ENCODE measurements around the gene HPSE.
"Not testable (repeated sequence)": the region's sequence is repeated elsewhere in the genome, so short reads cannot be mapped to it uniquely, and the experiment has no call there.

The HPSE gene

GRCh38 chr4:83331956-83332355, 2.7 kb downstream of the HPSE start:
- DNase-seq (ENCODE audit: low read depth in 2 of 2) = no peak

GRCh38 chr4:83329521-83330110, 5.0 kb downstream of the HPSE start:
- DNase-seq (ENCODE audit: low read depth in 2 of 2) = no peak

- no peak for DNase-seq (ENCODE audit: low read depth in 2 of 2)
Measured at GRCh38 chr4:83328521-83329187, 6.0 kb downstream of the HPSE start.

DNA sequence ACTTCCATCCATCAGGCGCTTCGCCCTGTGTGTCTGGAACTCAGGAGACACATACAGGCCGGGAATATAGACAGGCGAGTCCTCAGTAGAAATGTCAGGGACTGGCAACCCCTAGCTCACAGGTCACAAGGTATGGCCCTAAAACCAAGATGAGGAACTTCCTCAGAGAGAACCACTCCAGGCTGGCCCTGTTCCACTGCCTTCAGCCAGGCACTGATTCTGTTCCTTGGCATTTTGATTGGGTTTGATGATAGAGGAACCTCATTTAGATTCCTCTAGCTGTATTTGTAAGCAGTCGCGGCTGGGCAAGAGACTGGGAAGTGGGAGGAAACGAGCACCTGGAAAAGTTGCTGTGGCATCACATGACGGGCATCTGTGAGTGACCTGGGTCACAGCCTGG, 8.1 kb downstream of the HPSE start:
- DNase-seq (ENCODE audit: low read depth in 2 of 2) = no peak

- not testable (repeated sequence) for DNase-seq (ENCODE audit: low read depth in 2 of 2)
Measured at GRCh38 chr4:83325306-83325705, 9.3 kb downstream of the HPSE start.

DNA sequence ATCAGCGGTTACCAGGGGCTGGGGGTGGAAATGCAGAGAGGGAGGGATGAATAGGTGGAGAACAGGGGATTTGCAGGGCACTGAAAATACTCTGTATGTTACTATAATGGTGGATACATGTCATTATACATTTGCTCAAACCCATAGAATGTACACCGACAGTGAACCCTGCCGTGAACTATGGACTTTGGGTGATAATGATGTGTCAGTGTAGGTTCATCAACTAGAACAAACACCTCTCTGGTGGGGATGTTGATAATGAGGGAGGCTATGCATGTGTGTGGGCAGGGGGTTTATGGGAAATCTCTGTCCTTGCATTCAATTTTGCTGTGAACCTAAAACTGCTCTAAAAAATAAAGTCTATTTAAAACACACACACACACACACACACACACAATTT, 11.5 kb downstream of the HPSE start:
- DNase-seq (ENCODE audit: low read depth in 2 of 2) = no peak

- peak in 1 of 2 donors; percentile 15 for DNase-seq (ENCODE audit: low read depth in 2 of 2)
Measured at GRCh38 chr4:83320548-83320947, 14.1 kb downstream of the HPSE start.

- DNase-seq (ENCODE audit: low read depth in 2 of 2) = no peak
Measured at GRCh38 chr4:83318666-83319065, 16.0 kb downstream of the HPSE start.

DNA sequence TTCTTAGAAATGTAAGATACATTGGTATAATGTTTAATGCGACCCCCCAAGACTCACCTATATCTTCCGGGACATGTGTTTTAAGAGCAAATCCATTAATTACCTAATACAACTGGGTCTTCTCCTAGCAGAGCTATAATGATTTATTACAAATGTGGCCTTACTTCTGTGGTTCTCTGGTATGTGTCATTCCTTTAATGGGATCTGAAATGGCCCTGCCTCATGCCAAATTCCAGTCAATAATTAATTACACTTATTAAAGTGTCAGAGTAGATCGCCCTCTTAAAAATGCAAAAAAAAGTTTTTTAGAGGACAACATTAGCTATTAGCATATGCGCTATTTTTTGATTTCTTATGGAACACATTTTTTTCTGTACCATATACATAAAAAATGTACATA, 17.0 kb downstream of the HPSE start:
- no peak for DNase-seq (ENCODE audit: low read depth in 2 of 2)

GRCh38 chr4:83316459-83317165, 18.0 kb downstream of the HPSE start:
- DNase-seq (ENCODE audit: low read depth in 2 of 2) = no peak

GRCh38 chr4:83315341-83315870, 19.2 kb downstream of the HPSE start:
- no peak for DNase-seq (ENCODE audit: low read depth in 2 of 2)

- DNase-seq (ENCODE audit: low read depth in 2 of 2) = no peak
Measured at GRCh38 chr4:83308672-83309071, 26.0 kb downstream of the HPSE start.

DNA sequence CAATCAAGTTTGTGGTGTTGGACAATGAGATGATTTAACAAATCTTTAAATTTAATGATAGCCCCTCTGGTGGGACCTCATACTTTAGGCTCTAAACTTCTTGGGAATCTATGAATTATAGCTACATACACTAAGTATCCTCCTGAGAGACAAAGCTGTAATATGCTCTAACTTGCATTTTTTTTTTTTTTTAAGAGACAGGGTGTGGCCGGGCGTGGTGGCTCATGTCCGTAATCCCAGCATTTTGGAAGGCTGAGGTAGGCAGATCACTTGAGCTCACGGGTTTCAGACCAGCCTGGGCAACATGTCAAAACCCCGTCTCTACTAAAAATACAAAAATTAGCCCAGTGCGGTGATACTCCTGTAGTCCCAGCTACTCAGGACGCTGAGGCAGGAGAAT, 26.7 kb downstream of the HPSE start:
- no peak for DNase-seq (ENCODE audit: low read depth in 2 of 2)

- no peak for DNase-seq (ENCODE audit: low read depth in 2 of 2)
Measured at GRCh38 chr4:83305187-83305586, 29.5 kb downstream of the HPSE start.

- no peak for DNase-seq (ENCODE audit: low read depth in 2 of 2)
Measured at GRCh38 chr4:83297548-83298260, 36.9 kb downstream of the HPSE start.

DNA sequence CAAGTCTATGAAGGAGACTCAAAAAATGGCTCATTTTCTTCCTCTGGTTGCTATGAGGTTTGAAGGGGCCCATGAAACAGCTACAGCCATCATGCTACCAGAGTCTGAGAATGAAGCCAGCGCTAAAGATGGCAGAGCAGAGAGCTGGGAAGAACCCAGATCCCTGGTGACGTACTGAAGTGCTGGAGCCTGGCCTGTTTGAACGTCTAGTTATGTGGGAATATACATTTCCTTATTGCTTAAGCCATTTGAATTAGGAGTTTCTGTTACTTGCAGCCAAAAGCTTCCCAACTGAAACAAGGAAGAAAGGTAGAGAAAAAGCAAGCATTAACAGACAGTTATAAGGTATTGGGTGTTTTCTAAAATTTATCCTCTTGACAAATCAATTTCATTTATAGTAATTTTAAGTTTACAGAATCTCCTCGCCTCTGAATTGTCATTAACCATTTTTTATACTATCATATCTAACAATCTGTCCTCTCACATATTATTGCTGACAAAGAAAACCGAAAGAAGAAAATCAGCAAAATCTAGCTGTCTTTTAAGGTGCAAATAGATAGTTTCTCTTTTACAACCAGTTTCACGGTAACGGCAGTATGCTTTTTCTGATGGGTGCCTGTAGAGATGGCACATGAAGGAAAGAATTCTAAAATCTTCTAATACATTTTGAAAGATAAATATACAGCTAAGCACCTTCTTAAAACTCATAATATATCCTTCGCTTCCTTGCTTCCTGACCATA, 41.2 kb downstream of the HPSE start:
- no peak for DNase-seq (ENCODE audit: low read depth in 2 of 2)

- DNase-seq (ENCODE audit: low read depth in 2 of 2) = not testable (repeated sequence)
Measured at GRCh38 chr4:83290059-83290774, 44.4 kb downstream of the HPSE start.

DNA sequence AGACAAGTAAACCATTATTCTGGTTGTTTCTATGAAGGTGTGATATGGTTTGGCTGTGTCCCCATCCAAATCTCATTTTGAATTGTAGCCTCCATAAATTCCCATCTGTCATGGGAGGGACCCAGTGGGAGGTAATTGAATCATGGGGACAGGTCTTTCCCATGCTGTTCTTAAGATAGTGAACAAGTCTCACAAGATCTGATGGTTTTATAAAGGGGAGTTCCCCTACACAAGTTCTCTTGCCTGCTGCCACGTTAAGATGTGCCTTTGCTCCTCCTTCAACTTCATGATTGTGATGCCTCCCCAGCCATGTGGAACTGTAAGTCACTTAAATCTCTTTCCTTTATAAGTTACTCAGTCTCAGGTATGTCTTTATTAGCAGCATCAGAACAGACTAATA, 46.3 kb downstream of the HPSE start:
- DNase-seq (ENCODE audit: low read depth in 2 of 2) = not testable (repeated sequence)

DNA sequence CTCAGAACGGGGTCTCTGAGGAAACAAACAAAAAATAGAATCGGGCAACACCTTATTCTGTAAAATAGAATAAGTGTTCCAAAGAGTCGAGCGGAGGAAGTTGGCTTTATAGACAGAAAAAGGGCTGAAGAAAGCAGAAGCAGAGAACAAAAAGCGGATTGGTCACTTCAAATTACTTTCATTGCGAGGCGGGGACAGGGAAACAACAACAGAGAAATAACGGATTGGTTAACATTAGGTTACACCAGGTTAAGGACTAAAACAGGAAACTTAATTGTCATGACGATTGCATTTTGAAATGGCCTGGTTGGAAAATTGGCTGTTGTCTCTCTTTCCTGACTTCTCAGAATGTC, 49.6 kb downstream of the HPSE start:
- DNase-seq (ENCODE audit: low read depth in 2 of 2) = no peak

DNA sequence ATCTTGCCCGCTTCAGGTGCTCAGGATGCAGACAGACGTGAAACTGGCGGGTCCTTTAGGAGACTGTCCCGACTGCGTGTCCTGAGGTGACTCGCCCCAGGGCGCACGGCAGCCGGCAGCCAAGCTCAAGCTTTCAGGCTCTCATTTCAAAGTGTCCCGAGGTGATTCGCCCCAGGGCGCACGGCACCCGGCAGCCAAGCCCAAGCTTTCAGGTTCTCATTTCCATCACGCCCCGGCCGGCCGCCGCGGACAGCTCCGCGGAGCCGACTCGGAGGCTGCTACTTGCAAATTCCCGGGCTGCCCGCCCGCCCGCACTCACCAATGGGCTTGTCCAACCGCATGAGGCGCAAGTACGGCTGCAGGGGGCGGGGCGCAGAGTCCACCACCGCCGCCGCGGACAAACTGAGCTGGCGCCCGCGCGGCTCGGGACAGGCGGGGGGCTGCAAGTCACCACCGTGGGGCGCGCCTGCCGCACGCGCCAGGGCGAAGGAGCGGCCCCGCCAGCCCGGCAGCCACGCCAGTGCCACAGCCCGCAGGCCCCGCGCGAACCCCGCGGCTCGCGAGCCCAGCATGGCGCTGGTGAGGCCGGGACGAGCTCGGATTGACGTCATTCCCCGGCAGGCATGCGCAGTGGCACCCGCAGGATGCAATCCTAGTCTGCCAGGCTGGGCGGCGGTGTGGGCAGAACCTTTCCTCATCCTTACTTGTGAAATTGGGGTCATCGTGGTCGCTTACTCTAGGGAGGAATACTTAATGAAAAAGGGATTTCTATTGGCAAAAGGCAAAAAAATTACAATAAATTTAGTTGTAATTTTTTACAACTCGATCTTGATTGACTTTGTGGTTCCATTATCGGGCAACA, 50.2 kb downstream of the HPSE start, which contains the start of gene COQ2:
TSS of gene COQ2 (minus strand) at position 606 of the 862 bp plus-strand sequence. CDS start at position 572, 34 bp downstream.
- DNase-seq (ENCODE audit: low read depth in 2 of 2) = peak; percentile 87 to 90

Data from stimulated activated CD8-positive, alpha-beta memory T cell treated with anti-CD3 and anti-CD28 coated beads, Interleukin-15, amount 100 ng/mL, for 48 hours (primary cell).